ENCODE measurements around the gene GOLGA6L10.
"Not testable (repeated sequence)": the region's sequence is repeated elsewhere in the genome, so short reads cannot be mapped to it uniquely, and the experiment has no call there.

GOLGA6L10 gene

DNA sequence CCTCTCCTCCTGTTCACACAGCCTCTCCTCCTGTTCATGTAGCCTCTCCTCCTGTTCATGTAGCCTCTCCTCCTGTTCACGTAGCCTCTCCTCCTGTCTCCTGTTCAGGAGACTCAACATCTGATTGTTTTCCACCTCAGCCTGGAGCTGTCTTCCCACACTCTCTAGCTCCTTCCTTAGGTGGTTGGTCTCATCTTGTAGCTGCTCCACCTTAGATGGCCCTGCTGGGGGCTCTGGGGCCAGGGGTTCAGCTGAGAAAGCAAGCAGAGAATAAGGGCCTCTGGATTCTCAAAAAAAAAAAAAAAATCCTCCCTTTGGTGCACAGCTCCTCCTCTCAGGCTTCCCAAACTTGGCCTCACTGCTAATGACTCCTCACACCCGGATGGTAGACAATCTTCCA lies 4.1 kb downstream of the GOLGA6L10 start:
- DNase-seq; intact Hi-C loops (cut with DNase I): not testable (repeated sequence)

- DNase-seq; intact Hi-C loops (cut with DNase I): not testable (repeated sequence)
Measured at GRCh38 chr15:82344421-82344820, 4.9 kb downstream of the GOLGA6L10 start.

GRCh38 chr15:82343851-82344250 lies 5.4 kb downstream of the GOLGA6L10 start:
- DNase-seq; intact Hi-C loops (cut with DNase I): not testable (repeated sequence)

- DNase-seq: peak in 31 of 42 donors; percentile 7 to 72 (median 39)
- intact Hi-C loops (cut with DNase I): not testable (repeated sequence)
Measured at GRCh38 chr15:82342632-82343374, 6.5 kb downstream of the GOLGA6L10 start.

DNA sequence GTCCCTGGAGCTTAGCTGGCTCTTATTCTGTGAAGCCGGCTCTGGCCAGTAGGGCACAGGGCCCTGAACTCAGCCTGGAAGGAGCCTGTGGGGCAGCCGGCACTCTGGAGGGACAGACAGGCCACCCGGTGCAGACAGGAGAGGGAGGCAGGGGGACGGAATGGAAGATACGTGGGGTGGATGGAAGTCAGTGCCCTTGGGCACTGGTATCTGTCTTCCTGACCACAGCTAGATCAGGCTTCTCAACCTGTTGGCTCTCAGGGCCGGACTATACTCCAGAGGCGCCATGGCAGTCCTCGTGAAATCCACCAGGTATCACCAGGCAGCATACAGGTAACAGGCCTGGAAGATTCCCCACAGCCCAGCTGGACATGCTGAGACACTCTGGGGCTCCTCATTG lies 10.7 kb downstream of the GOLGA6L10 start:
- peak in 1 of 42 donors; percentile 16 for DNase-seq
- intact Hi-C loops (cut with DNase I): not testable (repeated sequence)

DNA sequence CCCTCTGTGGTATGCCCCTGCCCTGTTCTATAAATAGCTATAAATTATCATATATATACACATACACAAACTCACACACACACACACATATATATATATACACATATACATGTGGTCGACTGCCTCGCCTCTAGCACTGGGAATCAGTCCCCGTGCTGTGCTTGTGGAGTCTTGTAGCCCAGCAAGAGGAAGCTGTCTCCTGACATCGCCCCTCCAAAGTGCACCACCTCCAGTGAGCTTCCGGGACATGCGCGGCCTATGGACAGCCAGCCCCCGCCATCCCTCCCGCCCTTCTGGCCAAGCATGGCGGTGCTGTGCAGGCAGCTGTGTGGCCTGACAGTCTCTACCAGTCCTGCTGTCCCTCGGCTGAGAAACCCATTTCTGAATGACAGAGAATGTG lies 11.2 kb downstream of the GOLGA6L10 start:
- DNase-seq; intact Hi-C loops (cut with DNase I): not testable (repeated sequence)

DNA sequence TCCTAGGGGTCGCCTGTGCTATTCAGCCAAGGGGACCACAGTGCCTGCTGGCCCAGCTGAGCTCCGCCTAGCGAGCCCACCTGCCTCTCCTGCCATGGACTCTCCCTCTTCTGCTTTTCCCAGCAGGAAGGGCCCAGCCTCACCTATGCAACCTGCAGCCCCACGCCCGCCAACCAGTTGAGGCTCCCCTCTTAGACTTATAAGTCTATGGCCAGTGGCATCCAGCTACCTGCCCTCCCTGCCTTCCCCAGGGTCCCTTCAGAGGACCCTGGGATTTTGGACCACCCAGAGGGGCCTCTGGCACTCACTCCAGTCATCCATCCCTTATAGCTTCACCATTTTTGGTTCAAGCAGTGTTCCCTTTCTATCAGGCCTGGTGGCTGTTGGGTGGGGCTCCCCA lies 12.2 kb downstream of the GOLGA6L10 start:
- intact Hi-C loops (cut with DNase I); DNase-seq: not testable (repeated sequence)

- DNase-seq; intact Hi-C loops (cut with DNase I): not testable (repeated sequence)
Measured at GRCh38 chr15:82336180-82336647, 13.1 kb downstream of the GOLGA6L10 start.

- intact Hi-C loops (cut with DNase I): not testable (repeated sequence)
- peak in 1 of 42 donors; percentile 9 for DNase-seq
Measured at GRCh38 chr15:82335006-82335405, 14.3 kb downstream of the GOLGA6L10 start.

DNA sequence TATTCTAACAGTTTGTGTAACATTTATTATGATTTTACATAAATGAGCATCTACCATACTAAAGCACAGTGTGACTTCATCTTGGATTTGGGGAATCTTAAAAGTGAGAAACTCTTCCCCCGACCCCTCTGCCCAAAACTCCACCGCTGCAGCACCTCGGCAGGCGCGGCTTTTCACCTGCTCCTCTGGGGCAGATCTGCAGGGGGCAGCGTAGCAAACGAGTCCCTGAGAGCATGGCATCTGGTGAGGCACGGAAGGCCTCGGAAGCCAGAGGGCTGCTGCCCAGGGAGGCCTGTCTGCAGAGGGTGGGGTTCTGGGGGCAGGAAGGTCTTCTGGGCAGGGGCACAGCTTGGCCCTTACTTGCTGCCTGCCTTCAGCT lies 14.7 kb downstream of the GOLGA6L10 start:
- DNase-seq; intact Hi-C loops (cut with DNase I): not testable (repeated sequence)

DNA sequence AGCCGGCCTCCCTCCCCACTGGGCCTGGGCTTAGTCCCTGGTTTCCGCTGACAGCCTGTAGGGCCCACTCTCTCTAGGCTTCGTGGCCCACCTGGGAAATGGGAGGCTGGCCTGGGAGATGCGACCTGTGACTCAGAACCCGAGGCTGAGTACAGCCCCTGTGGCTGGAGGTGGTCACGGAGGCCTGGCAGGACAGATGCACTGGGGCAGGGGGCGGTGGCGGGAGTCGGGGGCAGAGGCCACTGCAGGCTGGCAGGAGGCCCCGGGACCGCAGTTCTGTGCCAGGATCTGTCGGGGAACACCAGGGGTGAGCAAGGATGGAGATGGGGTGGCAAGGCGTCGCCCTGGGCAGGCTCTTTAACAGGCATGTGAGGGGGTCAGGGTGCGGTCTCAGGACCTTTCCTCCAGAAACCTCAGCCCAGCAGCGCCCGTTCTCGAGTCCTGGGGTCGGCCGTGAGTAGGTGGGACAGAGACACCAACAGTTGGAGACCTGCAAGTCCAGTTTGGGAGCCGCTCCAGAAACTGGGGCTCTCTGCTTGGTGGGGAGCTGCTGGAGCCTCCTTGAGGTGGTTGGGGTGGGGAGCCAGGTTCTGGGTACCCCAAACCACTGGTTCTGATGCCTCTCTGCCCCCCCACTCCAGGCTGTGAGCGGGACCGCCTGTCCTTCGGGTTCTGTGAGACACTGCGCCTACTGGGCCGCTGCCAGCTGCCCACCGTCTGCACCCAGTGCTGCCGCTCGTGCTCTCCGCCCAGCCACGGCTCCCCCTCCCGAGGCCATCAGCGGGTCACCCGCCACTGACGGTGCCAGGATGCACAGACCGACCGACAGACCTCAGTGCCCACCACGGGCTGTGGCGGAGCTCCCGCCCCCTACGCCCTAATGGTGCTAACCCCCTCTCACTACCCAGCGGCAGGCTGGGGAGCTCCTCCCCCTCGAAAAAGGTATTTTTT lies 15.4 kb downstream of the GOLGA6L10 start:
- intact Hi-C loops (cut with DNase I): not testable (repeated sequence)
- DNase-seq: peak in 2 of 42 donors; percentile 8 to 13

GRCh38 chr15:82332711-82333602 lies 16.3 kb downstream of the GOLGA6L10 start:
- DNase-seq: peak in 3 of 42 donors; percentile 12 to 40 (median 17)

GRCh38 chr15:82331576-82332304 lies 17.5 kb downstream of the GOLGA6L10 start:
- peak in 1 of 42 donors; percentile 2 for DNase-seq
- intact Hi-C loops (cut with DNase I): not testable (repeated sequence)

More at GRCh38 chr15:82332711-82333602, 16.3 kb downstream of the GOLGA6L10 start:
- intact Hi-C loops (cut with DNase I): not testable (repeated sequence)

GRCh38 chr15:82330921-82331320 lies 18.4 kb downstream of the GOLGA6L10 start:
- peak in 1 of 42 donors; percentile 27 for DNase-seq
- intact Hi-C loops (cut with DNase I): not testable (repeated sequence)

- intact Hi-C loops (cut with DNase I): not testable (repeated sequence)
- peak in 1 of 42 donors; percentile 26 for DNase-seq
Measured at GRCh38 chr15:82329039-82329438, 20.2 kb downstream of the GOLGA6L10 start.

GRCh38 chr15:82327372-82327771 lies 21.9 kb downstream of the GOLGA6L10 start:
- peak in 2 of 42 donors; percentile 13 to 24 for DNase-seq
- intact Hi-C loops (cut with DNase I): not testable (repeated sequence)

DNA sequence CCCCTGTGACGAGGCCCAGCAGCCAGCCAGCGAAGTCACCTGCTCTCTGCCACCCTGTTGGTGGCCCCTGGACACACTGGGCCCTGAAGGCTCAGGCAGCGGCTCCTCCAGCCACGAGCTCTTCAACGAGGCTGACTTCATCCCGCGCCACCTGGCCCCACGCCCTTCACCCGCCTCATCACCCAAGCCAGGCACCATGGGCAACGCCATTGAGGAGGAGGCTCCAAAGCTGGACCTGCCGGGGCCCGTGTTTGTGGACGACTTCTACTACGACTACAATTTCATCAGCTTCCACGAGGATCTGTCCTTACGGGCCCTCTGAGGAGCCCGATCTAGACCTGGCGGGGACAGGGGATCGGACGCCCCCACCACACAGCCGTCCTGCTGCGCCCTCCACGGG lies 22.4 kb downstream of the GOLGA6L10 start:
- intact Hi-C loops (cut with DNase I): not testable (repeated sequence)
- peak in 1 of 42 donors; percentile 27 for DNase-seq

DNA sequence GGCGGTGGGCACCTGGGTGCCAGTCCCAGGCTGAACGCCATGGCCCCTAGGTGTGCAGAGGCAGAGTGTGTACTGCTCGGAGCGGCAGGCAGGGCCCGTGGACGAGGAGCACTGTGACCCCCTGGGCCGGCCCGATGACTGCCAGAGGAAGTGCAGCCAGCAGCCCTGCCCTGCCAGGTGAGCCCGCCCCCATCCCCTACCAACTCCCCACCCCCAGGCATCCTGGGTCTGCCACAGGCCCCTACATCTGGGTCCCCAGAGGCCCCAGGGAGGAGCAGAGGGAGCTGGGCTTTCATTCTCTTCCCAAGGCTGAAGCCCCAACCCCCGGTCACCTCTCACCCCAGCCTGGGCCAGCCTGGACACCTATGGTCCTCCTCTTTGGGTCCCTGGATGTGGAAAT lies 23.6 kb downstream of the GOLGA6L10 start:
- peak in 1 of 42 donors; percentile 25 for DNase-seq
- intact Hi-C loops (cut with DNase I): not testable (repeated sequence)
